NCI-H510A (cell line): ENCODE measurements around the gene HLA-F.

Experiments
- DNase-seq: peaks from one replicate; lab custom pipeline; 2025; lab: John Stamatoyannopoulos, UW

The HLA-F gene

DNA sequence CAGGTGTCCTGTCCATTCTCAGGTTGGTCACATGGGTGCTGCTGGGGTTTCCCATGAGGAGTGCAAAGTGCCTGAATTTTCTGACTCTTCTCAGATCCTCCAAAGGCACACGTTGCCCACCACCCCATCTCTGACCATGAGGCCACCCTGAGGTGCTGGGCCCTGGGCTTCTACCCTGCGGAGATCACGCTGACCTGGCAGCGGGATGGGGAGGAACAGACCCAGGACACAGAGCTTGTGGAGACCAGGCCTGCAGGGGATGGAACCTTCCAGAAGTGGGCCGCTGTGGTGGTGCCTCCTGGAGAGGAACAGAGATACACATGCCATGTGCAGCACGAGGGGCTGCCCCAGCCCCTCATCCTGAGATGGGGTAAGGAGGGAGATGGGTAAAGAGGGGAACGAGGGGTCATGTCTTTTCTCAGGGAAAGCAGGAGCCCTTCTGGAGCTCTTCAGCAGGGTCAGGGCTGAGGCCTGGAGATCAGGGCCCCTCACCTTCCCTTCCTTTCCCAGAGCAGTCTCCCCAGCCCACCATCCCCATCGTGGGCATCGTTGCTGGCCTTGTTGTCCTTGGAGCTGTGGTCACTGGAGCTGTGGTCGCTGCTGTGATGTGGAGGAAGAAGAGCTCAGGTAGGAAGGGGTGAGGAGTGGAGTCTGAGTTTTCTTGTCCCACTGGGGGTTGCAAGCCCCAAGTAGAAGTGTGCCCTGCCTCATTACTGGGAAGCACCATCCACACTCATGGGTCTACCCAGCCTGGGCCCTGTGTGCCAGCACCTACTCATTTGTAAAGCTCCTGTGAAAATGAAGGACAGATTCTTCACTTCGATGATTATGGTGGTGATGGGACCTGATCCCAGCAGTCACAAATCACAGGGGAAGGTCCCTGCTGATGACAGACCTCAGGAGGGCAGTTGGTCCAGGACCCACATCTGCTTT, 2.0 kb downstream of the HLA-F start:
- DNase-seq = no peak

DNA sequence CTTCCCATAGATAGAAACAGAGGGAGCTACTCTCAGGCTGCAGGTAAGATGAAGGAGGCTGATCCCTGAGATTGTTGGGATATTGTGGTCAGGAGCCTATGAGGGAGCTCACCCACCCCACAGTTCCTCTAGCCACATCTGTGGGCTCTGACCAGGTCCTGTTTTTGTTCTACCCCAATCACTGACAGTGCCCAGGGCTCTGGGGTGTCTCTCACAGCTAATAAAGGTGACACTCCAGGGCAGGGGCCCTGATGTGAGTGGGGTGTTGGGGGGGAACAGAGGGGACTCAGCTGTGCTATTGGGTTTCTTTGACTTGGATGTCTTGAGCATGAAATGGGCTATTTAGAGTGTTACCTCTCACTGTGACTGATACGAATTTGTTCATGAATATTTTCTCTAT, 2.8 kb downstream of the HLA-F start:
- no peak for DNase-seq

DNA sequence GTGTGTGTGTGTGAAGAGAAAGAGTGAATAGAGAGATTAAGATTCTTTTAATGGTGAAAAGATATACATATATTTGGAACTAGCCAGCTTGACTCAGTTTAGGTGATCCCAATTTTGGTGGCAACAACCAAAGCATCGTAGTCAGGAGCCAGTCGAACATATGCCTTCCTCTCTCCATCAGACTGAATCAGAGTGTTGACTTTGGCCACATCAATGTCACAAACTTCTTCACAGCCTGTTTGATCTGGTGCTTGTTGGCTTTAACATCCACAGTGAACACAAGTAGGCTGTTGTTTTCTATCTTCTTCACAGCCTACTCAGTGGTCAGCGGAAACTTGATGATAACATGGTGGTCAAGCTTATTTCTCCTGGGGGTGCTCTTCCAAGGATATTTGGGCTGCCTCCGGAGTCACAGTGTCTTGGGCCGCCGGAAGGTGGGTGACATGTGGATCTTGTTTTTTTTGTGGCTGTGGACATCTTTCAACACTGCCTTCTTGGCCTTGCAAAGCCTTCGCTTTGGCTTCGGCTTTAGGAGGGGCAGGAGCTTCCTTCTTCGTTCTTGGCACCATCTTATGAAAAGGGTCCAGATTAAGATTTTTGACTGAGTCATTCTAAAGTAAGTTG, 3.4 kb downstream of the HLA-F start:
- DNase-seq = no peak

DNA sequence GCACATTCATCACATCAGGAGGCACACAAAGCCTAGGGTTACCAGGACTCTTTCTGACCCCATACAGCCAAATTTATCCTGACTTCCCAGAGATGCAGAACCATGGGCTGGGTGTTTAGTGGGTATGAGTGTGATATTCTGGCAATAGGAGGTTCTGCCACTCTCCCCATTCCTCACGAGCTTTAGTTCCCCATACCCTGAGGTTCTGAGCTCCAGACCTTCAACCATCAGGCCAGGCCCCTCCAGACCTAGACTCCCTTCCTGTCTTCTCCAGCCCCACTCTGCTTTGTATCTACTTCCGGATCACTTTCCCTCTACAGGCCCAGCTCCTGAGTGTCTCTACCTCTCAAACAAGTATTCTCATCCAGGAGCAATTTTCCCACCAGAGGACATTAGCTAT, 4.4 kb downstream of the HLA-F start:
- no peak for DNase-seq

DNA sequence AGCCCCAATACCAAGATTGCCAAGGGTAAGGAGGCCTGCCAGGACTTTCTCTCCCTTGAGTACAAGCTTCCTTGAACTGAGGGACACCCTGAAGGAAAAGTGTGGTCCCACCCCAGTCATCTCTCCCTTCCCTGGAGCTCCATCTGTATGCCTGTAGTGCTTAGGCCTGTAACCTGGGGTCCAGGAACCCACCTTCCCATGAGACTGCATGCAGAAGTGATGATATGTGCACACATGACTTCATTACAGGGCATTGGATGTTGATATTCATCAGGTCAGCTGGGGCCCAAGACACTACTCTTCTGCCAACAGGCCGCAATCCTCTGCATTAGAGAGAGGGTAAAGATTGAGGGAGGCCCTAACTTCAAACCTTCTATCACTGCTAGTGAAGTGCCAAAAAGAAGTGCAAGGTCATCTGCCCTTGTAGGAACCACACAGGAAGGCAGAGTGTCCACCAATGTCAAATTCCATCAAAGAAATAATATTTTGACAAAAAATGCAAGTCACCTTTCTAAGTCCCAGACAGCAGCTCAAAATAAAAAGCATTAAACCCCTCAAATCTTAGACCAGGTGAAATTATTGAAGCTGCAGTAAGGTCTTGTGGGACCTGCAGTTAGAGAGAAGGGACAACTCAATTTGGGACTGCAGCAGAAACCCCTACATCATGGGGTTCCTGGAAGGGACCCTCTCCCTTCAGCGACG, 5.1 kb downstream of the HLA-F start:
- no peak for DNase-seq

DNA sequence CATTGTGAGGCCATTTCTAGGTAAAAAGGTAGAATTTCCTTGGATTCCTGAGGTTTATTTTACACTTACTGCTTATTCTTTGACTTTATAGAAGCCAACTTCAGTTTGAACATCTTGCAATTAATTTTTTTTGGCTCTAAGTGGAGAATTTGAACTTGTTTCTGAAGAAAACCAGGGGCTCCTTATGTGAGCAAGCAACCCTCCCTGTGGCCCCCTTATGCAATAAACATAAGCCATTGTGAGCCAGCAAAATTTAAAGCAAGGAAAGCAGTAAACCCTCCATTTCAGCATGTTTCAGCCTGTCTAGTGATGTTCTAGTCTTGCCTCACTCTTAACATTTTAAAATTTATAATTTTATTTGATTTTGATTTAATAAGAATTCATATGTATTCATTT, 5.6 kb downstream of the HLA-F start:
- DNase-seq = no peak

DNA sequence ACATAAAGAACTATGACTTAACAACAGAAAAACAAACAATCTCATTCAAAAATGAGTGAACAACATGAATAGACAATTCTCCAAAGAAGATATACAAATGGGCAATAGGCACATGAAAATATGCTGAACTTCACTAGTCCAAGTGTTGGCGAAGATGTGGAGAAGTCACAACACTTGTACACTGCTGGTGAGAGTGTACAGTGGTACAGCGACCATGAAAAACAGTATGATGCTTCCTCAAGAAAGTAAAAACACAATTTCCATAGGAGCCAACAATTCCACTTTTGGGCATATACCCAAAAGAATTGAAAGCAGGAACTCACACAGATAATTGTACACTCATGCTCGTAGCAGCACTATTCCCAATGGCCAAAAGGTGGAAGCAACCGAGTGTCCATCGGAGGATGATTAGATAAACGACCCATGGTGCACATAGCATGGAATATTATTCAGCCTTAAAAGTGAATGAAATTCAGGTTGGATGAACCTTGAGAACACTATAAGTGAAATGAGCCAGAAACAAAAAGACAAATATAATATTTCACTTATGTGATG, 6.6 kb downstream of the HLA-F start:
- DNase-seq = no peak

DNA sequence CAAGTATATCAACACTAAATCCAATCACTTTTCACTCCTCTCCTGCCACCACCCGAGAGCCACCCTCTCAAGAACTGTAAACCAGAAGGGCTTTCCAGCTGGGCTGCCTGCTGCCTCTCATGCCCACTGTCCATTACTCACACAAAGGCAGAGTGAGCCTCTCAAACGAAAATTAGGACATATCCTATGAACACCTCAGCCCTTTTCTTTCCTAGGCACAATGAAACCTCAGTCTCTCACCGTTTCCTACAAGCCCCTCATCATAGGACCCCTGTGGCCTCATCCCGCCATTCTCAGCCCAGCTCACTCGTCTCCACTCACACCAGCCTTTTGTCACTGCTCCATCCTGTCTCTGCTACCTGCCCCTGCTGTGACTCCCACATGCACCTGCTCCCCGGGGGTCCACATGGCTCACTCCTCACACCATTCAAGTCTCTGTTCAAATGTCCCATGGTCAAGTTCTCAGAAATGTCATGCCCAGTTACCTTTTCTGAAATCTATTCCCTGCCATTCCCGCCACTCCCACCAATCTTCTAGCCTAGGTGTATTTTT, 7.4 kb downstream of the HLA-F start:
- no peak for DNase-seq

DNA sequence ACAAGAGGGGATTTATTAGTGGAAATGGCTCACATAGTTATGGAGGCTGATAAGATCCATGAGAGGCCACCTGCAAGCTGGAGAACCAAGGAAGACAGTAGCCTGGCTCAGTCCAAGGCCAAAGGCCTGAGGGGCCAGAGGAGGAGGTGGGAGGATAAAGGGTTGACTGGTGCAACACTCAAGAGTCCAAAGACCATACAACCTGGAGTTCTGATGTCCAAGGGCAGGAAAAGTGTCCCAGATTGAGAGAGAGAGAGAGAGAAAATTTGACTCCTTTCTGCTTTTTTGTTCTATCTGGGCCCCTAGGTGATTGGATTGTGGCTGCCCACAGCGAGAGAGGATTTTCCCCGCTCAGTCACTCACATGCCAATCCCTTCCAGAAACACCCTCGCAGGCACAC, 8.0 kb downstream of the HLA-F start:
- no peak for DNase-seq

DNA sequence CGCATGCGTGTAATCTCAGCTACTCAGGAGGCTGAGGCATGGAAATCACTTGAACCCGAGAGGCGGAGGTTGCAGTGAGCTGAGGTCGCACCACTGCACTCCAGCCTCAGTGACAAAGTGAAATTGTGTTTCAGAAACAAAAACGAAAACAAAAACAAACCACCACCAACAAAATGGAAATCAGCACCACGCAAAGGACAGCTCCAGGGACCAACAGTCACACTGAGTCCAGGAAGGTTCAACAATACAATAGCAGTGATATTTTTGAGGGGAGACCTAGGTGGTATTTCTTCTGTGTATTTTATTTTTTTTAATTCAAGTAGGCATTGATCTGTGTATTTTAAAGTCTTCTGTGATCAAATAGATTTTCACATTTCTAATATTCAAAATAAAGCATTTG, 9.8 kb downstream of the HLA-F start:
- DNase-seq = no peak

DNA sequence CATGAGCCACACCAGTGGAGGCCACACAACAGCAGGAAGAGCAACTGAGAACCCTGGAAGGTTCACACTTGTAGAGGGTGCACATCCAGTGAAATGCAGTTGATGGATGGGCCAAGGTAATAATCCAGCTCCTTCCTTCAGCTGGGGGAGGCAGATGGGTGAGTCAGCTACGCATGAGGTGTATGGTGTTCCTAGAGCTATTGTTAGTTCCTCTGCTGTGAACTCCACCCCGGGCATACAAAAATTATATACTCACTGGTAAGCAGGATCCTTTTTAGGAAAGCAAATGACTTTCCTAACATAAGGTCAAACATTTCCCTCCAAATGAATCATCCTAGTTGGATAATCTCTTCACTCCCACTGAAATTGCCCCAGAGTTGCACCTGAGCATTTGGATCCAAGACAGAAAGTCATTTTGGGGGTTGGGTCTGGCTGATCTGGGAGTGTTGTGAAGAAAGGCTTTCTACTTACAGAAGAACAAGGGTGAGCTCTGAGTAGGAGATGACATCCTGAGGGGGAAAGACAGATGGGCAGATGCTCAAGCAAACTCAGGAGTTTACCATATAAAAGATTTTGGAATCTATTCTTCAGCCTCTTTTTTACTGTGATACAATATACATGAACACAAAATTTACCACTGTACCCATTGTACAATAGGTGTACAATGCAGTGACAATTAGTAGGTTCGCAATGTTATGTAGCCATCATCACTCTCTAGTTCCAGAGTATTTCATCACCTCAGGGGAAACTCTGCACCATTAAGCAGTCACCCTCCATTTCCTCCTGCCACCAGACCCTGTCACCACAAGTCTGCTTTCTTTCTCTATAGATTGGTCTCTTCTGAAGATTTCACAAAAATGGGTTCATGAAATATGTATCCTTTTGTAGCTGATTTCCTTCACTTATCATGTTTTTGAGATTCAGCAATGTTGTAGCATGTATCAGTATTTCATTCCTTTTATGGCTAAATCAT, 11.1 kb downstream of the HLA-F start:
- no peak for DNase-seq

DNA sequence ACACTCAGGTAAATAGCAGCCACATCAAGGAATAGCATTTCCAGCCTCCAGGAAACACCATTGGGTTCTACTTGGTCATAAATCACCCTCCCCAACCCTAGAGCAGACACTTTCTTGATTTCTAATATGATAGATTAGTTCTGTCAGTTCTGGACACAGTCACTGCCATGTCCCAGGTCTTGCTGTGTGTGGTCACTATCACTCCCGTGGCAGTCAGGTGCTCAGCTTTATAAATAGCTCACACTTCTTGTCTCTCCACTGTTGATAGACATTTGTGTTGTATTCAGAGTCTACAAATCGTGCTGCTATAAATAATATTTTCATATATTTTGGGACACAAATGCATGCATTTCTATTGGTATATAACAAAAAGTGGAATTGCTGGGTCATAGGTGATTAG, 13.3 kb downstream of the HLA-F start:
- no peak for DNase-seq

DNA sequence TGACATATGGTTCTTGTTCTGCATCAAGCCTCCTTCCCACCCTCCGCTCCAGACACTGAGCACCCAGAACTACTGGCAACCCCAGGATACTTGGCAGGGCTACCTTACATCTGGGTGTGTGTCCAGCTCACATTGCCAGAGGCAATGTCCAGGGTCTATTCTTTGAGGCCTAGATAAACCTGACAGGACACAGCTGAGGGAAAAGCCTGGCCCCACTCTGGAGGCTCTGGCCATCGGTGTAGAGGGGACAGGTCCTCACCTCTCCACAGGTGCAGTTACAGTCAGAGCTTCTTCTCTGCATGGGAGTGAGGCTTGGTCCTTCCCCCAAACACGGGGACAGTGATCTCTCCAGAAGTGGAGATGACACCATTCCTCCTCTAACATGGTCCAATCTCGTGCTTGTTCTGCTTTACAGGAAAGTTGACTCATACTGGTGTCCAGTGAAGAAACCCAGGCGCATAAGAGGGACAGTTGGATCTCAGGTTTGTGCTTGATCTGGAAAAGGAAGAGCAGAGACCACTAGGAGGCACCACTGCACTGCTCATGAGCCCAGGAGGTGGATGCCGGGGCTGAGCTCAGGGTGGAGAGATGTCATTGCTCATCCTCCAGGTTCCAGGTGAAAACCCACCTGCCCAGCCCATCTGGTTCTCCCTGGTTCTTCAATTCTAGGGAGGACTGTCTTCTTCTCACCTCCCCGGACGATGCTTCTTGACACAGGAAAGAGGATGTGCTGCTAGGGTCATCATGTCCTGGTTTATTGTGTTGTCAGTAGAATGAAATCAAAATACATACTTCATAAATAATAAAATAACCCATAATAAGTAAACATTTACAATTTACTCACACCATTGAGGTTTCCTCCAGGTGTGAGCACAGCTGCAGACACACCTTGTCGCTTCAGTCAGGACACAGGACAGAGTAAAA, 14.7 kb downstream of the HLA-F start:
- DNase-seq = no peak

DNA sequence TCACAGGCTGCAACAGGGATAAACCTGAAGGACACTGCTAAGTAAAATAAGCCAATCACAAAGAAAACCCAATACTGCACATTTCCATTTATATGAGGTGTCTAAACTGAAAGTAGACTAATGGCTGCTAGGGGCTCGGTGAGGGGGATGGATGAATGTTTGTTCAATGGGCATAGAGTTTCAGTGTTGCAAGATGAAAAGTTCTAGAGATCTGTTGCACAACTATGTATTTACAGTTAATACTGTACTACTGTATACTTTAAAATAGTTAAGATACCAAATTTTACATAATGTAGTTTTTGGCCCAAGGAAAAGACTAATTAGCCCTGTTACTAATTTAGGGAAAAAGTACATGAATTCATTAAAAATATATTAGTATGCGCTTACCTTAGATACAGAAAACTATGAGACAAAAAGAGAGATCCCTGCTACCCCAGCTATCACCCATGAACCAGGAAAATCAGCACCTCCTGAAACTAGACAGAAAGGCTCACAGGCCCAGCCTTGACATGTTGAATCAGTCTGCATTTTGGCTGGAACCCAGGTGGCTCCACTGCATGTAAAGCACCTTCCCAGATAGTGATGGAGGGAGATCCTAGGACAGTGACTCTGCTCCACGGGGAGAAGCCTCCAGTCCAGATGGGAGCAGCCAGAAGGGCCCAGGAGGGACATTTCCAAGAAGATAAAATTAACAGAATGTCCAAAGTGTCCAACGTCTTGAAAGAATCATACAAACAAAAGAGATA, 16.1 kb downstream of the HLA-F start:
- no peak for DNase-seq

DNA sequence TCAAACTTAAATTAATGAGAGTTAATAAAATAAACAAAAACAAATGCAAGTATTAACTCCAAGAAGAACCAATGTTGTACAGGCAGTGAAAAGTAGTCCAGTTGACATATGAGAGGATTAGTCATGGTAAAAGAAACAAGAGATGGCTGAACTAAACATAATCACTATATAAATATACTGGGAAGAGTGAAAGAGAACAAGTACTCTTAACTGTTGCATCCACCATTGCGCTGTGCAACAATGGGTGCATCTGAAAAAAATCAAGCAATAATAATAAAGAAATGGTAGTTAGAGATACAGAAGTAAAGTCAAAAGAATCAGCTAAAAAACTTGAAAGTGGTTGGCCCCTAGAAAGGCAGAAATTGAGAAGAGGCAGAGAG, 16.6 kb downstream of the HLA-F start:
- DNase-seq = no peak

DNA sequence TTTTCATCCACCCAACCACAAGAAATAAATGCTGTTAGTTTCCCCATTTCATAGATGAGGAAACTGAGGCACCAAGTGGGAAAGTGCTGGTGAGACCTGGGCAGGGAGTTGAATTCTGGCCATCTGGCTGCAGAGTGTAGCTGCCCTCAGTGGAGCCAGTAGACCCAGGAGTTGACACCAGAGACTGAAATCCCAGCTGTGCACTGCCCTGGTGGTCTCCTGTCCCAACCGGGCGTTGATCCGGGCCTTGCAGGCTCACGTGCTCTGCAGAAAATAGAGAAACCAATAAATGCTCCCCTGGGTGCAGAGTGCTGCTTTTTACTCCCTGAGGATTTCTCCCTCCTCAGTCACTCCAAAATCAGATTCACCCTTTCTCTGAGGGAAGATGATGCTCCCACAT, 18.4 kb downstream of the HLA-F start:
- DNase-seq = no peak

DNA sequence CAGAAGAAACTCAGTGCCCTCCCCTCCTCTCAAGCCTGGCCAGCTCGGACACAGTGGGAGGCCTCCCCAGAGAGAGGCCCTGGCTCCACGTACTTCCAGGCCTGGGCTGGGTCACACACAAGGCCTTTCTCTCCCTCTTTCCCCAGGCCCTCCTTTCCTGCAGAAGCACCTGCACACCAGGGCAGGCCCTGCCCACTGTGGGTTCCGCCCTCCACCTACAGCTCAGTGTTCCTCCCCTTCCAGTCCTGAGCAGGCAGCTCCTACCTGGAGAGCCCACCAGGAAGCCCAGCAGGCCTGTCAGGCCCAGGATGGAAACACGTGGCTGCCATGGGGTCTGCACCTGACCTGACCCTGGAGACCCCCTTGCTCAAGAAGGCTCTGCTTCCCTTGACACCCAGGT, 18.9 kb downstream of the HLA-F start:
- DNase-seq = no peak

DNA sequence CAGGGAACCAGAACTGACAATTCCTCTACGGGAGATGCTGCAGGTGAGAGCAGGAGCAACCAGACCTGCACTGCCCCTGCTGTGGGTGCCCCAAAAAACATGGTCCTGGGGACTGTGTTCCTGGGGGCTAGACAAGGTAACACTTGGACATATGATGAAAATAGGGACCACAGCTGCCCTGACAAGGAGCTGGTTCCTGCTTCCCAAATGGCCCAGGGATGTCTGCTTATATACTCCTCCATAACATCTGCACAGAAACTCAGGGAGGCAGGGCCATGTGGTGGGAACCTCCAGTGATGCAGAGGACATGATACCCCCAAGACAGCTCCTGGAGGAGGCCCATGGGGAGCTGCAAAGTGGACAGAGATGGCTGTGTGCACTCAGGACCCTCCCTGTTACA, 19.8 kb downstream of the HLA-F start:
- DNase-seq = no peak

DNA sequence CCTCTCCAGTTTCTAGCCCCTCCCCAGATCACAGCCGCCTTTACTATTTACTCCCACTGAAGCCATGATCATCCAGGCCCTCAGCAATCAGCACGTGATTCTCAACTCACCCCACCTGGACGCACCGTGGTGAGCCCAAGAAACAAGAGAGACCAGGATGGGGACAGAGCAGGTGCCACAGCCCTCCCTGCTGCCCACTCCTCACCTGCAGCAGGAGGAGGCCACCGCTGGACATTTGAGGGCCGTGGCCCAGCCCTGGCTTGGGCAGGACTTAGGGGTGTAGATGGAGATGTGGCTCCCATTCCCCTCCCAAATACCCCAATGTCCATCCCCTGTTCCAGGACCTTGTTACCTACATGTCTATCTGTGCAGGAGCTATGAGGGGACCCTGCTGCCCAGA, 20.3 kb downstream of the HLA-F start:
- DNase-seq = no peak
